ENCODE measurements around the gene C1QTNF9.
"Not testable (repeated sequence)": the region's sequence is repeated elsewhere in the genome, so short reads cannot be mapped to it uniquely, and the experiment has no call there.

Gene C1QTNF9

DNA sequence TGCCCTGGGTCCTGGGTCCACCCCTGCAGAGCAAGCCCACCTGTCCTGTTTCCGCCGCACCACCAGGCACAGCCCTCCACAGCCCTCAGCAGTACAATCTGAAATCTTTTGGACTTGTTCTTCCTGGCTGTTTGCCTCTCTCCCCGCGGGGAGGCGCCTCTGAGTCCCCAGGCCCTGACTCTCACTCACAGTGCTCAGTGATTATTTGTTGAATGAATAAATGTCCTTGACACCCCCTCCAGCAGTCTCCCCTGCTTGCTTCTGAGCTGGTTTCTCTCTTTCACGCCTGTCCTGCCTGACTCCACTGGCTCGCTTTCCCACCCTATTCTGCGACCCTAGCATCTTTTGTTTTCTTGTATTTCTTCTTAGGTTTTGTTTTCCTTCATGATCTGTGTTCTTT lies 56.9 kb downstream of the C1QTNF9 start:
- DNase-seq = not testable (repeated sequence)

DNA sequence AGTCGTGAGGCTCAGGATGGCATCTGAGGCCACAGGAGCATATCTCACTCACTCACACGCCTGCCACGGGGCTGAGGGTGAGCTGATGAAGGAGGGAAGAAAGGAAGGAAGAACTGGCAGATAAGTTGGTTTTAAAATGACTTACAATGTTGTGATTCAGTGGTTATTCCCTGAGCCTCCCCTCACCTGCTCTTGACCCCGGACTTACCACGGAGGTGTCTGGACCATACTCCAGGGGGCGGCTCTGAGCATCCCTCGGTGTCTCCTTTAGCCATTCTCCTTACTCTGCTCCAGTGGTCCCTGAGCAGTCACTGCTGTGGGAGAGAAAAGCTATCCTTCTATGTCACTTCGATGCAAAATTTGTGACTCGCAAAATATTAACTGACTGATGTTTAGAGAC lies 61.9 kb downstream of the C1QTNF9 start:
- not testable (repeated sequence) for DNase-seq

Measured in NCI-H82 (cell line).